Hepatocyte (in vitro differentiated cells): Measurements from ENCODE around the gene DNMT3A. TPM values are rescaled to one million over a fixed set of nuclear protein-coding genes. Genes with fewer than 3 reads are reported as not detected.

Experiments used
- DNase-seq: peaks from one replicate; pipeline ENCODE4 v3.0.0-alpha.2; 2016; ENCODE audit warnings: low spot score
- H2AFZ ChIP-seq: fragments of 200-600 bp; sonication (generic); 2 replicates; pipeline ENCODE4 v1.6.0; 2016; ENCODE audit warnings: antibody characterized with exemption, mild to moderate bottlenecking
- H3K27ac ChIP-seq: fragments of 200-600 bp; sonication (generic); 2 replicates; pipeline ENCODE4 v1.5.1; 2016; ENCODE audit warnings: mild to moderate bottlenecking
- H3K27me3 ChIP-seq: fragments of 200-600 bp; sonication (generic); 2 replicates; pipeline ENCODE4 v1.6.1; 2016
- H3K36me3 ChIP-seq: fragments of 200-600 bp; sonication (generic); replicated peaks from 2 replicates; pipeline ENCODE4 v1.5.1; 2016; ENCODE audit warnings: low read depth; ENCODE audit not compliant: insufficient read depth
- H3K4me1 ChIP-seq: fragments of 200-600 bp; sonication (generic); 2 replicates; pipeline ENCODE4 v1.5.1; 2016; ENCODE audit warnings: mild to moderate bottlenecking, moderate library complexity; ENCODE audit not compliant: insufficient read depth
- H3K4me2 ChIP-seq: fragments of 200-600 bp; sonication (generic); 2 replicates; pipeline ENCODE4 v1.6.0; 2016
- H3K4me3 ChIP-seq: fragments of 200-600 bp; sonication (generic); 2 replicates; pipeline ENCODE4 v1.5.1; 2016; ENCODE audit warnings: mild to moderate bottlenecking
- H3K79me2 ChIP-seq: fragments of 200-600 bp; sonication (generic); 2 replicates; pipeline ENCODE4 v1.6.0; 2017; ENCODE audit warnings: mild to moderate bottlenecking
- H3K9me2 ChIP-seq: fragments of 200-600 bp; sonication (generic); replicated peaks from 2 replicates; pipeline ENCODE4 v1.6.0; 2017; ENCODE audit warnings: mild to moderate bottlenecking; ENCODE audit not compliant: insufficient read depth
- H3K9me3 ChIP-seq: fragments of 200-600 bp; sonication (generic); 2 replicates; pipeline ENCODE4 v1.5.1; 2016; ENCODE audit warnings: low read depth, mild to moderate bottlenecking
- H4K20me1 ChIP-seq: fragments of 200-600 bp; sonication (generic); 2 replicates; pipeline ENCODE4 v1.6.0; 2016; ENCODE audit warnings: mild to moderate bottlenecking; ENCODE audit not compliant: insufficient read depth, poor library complexity, severe bottlenecking
- CTCF ChIP-seq: fragments of 200-600 bp; sonication (generic); IDR thresholded peaks from 2 replicates; pipeline ENCODE4 v1.5.1; 2016; ENCODE audit warnings: antibody characterized with exemption, mild to moderate bottlenecking; ENCODE audit not compliant: poor library complexity
- EZH2 ChIP-seq: fragments of 200-600 bp; sonication (generic); IDR thresholded peaks from 2 replicates; pipeline ENCODE4 v1.6.1; 2016; ENCODE audit warnings: antibody characterized with exemption, mild to moderate bottlenecking, borderline replicate concordance
- EZH2phosphoT487 ChIP-seq: fragments of 200-600 bp; sonication (generic); IDR thresholded peaks from one replicate; pipeline ENCODE4 v1.6.1; 2018; ENCODE audit warnings: antibody characterized with exemption, mild to moderate bottlenecking, low read depth, moderate library complexity; ENCODE audit not compliant: unreplicated experiment, severe bottlenecking
- WGBS: methylation state at CpG from one replicate; pipeline ENCODE4 v1.1.6; 2016; ENCODE audit warnings: low lambda C conversion rate; ENCODE audit errors: missing lambda C conversion rate; 5-methylcytosine and 5-hydroxymethylcytosine counted together
- polyA plus RNA-seq: library from polyadenylated mRNA; unstranded; fragments of >200 nt; fragmentation: Nextera tagmentation; extraction: Ambion mirVana; gene quantifications from 2 replicates; pipeline ENCODE4 v1.2.1, GENCODE V29; 2016
- total RNA-seq: library from RNA; depleted of rRNA; stranded (reverse); fragments of >200 nt; gene quantifications from 2 replicates; pipeline ENCODE4 v1.2.3, GENCODE V29; 2014

DNMT3A gene
- total and polyA plus RNA-seq, 2 experiments from 2014 or later = 28.3 to 43.8 TPM

GRCh38 chr2:25286723-25287483 lies 54.8 kb downstream of the DNMT3A start:
- 87% methylated on average over 11 of the region's 11 CpGs for WGBS
- Histone ChIP-seq H3K4me2 (no peak overlapping the region), H3K9me3 (no peaks in the 10 kb centered on the region), H3K27me3 (no peaks in the 10 kb centered on the region), H2AFZ (no peak overlapping the region), H3K4me1 (no peaks in the 10 kb centered on the region), H3K27ac (no peak overlapping the region), H3K79me2 (no peaks in the 10 kb centered on the region), H3K9me2 (no peaks in the 10 kb centered on the region), H4K20me1 (no peaks in the 10 kb centered on the region), H3K36me3 (no peaks in the 10 kb centered on the region), H3K4me3 (no peak overlapping the region)
- no peak for TF ChIP-seq EZH2phosphoT487
- no peak for TF ChIP-seq EZH2
- TF ChIP-seq CTCF = no peak
- no peak for DNase-seq

DNA sequence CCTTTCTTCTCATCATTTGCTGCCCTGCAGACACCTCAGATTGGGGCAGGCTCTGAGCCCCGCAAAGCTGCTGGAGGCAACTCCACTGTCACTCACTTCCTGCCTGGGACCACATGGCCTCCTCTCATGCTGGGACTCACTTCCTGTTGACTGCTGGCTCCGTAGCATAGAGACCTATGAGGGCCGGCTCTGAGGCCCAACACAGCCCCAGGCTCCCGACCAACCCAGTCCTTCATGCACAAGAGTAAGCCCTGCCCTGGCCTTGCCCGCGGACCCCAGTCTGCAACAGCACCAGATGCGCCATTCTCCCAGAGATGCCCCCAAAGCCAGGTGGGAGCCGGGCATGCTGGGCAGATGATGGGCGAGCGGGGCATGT lies 55.7 kb downstream of the DNMT3A start:
- DNase-seq = no peak
- Histone ChIP-seq H3K4me1 (no peaks in the 10 kb centered on the region), H2AFZ (no peak overlapping the region), H3K36me3 (no peaks in the 10 kb centered on the region), H3K79me2 (no peaks in the 10 kb centered on the region), H3K9me3 (no peaks in the 10 kb centered on the region), H3K27ac (no peak overlapping the region), H3K4me2 (no peak overlapping the region), H3K27me3 (no peaks in the 10 kb centered on the region), H3K9me2 (no peaks in the 10 kb centered on the region), H4K20me1 (no peaks in the 10 kb centered on the region), H3K4me3 (no peak overlapping the region)
- TF ChIP-seq EZH2 (no peak), EZH2phosphoT487 (no peak), CTCF (no peak)
- WGBS = 86% methylated on average over 10 of the region's 10 CpGs

- no peaks in the 10 kb centered on the region for H4K20me1 ChIP-seq
- no peak overlapping the region for H3K4me3 ChIP-seq
- no peaks in the 10 kb centered on the region for H3K9me3 ChIP-seq
- TF ChIP-seq EZH2 (no peak), EZH2phosphoT487 (no peak), CTCF (no peak)
- no peaks in the 10 kb centered on the region for H3K27me3 ChIP-seq
- no peaks in the 10 kb centered on the region for H3K36me3 ChIP-seq
- H3K9me2 ChIP-seq = no peaks in the 10 kb centered on the region
- no peak overlapping the region for H3K27ac ChIP-seq
- DNase-seq = no peak
- WGBS = 89% methylated on average over 11 of the region's 11 CpGs
- H3K4me1 ChIP-seq = no peaks in the 10 kb centered on the region
- no peak overlapping the region for H3K4me2 ChIP-seq
- H2AFZ ChIP-seq = no peak overlapping the region
- no peaks in the 10 kb centered on the region for H3K79me2 ChIP-seq
These were observed 56.3 kb downstream of the DNMT3A start for GRCh38 chr2:25285265-25286024.
